Skin of body (tissue), 3 donors: ENCODE results near the gene RPGR. TPM values are rescaled to one million over a fixed set of nuclear protein-coding genes. Genes with fewer than 3 reads are reported as not detected.

Source experiments
- DNase-seq: peaks from one replicate; lab custom pipeline; 2025; lab: John Stamatoyannopoulos, UW
- small RNA-seq: library from RNA; depleted of rRNA; stranded (forward); fragments of <200 nt; gene quantifications from one replicate; pipeline ENCODE3, GENCODE V24; 2014; ENCODE audit warnings: low replicate concordance
- total RNA-seq: library from RNA; depleted of rRNA; stranded (reverse); fragments of >200 nt; gene quantifications from one replicate; pipeline ENCODE4 v1.2.3, GENCODE V29; 2014

The RPGR gene
- total RNA-seq, 1 donor from 2014 or later, result 12.7 TPM

DNA sequence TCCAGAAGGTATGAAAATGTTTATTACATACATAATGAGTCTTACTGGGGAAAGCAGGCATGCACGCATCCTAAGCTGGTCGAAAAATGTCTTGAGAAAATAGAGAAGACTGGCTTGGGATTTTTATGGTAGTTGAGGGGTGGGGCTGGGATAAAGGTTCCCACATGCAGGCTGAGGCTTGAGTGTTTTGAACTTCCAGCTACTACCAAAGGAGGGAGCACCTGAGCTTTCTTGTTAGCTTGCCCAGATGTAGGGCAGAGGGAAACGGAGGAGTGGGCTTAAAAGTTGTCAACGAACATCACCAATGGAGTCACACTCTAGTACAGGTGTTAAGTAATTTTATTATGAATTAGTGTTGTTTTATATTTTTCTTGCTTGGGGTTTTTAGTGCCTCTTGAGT, 67.1 kb downstream of the RPGR start:
- no peak for DNase-seq

DNA sequence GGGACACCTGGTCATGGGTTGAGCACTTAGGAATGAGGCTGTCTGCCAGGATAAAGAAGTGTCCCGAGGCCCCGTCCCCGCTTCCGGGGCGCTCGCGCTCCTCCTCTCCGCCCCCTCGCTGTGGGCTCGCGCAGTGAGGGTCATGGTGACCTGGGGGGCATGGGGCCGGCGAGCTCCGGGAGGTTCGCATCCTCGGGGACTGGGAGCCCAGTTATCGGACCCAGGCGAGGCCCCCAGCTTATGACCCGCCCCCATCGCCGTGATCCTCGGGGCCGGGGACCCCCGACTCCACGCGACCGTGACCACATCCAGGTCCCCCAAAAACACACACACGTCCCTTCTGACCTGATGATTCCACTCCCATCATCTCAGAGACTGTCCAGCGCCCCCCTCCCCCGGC, 71.3 kb downstream of the RPGR start:
- DNase-seq, result no peak

DNA sequence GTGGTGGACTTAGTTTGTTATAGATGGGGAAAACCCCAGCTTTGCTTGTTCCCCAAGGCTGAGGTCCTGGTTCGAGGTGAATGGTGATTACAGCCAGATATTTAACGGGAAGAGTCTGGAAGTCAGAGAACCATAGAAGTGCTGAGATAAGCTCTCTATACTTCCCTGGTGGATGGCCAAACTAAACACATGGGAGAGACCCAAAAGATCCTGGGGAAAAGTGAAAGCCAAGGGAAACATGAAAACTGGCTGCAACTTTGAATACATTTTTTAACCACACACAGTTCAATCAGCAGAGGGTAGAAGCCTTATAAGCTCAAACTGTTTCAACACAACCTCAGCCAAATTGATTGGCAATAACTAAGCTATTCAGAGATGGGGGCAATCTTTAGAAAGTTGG, 77.3 kb downstream of the RPGR start:
- no peak for DNase-seq

GRCh38 chrX:38247051-38247450, 80.3 kb downstream of the RPGR start:
- no peak for DNase-seq

- no peak for DNase-seq
Measured at GRCh38 chrX:38240541-38240940, 86.8 kb downstream of the RPGR start.

GRCh38 chrX:38236901-38237615, 90.3 kb downstream of the RPGR start:
- no peak for DNase-seq

DNA sequence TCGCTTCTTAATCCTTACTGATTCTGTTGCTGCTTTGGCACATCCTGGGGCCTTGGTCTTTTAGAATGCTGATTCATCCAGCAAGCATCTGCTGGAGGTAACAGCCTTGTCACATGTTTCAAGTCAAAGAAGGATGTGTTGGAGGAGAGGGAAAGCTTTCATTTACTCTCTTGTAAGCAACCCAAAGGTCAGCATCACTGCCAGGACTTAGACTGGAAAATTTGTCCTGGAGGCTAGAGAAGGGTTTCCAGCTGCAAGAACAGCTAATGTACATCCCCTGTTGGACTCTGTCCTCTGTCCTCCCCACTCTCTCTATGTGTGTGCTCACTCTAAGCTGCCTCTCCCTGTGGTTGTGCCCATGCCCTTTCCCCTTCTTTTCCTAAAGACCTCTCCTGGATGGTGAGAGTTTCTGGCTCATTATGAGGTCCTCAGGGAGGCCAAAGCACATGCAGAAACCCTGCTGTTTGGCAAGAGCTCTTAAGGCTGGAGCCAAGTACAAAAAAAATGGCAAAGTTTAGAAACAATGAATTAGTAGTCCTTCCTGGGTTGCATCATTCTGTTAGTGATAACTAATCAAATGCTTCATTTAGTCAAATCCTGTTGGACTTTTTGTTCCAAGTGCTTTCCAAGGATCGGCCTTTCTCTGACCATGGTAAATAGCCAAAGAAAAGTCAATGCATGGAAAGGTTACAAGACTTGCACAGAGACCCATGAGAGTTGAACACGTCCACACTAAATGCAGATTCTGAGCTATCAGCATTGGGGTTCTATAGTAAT, 93.2 kb downstream of the RPGR start:
- peak; percentile 92 for DNase-seq

DNA sequence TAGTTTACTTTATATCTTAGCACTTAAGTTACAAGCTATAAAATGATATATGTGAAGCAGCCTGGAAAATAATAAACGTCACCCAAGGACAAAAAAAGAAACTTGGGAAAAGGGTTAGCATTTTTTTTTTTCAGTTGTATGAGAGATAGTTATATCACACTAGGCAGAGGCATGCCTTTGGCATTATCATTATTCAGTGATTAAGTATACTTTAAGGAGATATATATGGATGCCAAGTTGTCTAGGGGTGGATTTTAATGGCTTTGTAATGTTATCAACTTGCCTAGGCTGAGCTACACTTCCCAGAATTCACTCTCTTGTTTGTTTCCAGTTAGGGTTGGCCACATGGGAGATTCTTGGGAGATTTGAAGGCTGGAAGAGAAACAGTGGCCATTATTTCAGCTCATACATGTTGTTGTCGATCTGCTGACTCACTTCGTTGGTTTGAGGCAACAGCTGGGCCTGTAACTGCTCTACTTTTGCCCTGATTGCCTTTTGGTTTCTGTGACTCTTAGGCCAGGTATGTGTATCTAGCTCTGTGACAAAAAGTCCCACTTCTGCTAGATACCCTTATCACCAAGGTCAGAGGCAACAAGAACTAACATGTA, 95.1 kb downstream of the RPGR start:
- peak; percentile 1 for DNase-seq

DNA sequence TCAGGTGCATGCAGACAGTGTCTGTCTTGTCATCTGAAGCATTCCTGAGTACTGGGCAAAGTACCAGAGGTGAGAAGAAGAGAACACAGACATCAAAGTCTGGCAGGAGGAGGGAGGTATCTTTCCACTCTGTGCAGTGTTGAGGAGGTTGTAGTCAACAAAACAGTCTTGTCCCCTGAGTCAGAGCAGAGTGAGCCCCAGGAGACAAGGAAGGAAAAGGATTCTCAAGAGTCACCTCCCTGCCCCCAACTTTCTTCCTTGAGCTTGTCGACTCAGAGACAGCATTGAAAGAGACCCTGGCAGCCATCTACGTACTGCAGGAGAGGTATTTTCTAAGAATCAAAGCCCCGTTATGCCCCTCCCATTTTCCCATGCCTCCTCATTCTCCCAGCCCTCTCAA, 102.2 kb downstream of the RPGR start:
- DNase-seq, result no peak

- DNase-seq, result no peak
Measured at GRCh38 chrX:38224160-38224559, 103.1 kb downstream of the RPGR start.

DNA sequence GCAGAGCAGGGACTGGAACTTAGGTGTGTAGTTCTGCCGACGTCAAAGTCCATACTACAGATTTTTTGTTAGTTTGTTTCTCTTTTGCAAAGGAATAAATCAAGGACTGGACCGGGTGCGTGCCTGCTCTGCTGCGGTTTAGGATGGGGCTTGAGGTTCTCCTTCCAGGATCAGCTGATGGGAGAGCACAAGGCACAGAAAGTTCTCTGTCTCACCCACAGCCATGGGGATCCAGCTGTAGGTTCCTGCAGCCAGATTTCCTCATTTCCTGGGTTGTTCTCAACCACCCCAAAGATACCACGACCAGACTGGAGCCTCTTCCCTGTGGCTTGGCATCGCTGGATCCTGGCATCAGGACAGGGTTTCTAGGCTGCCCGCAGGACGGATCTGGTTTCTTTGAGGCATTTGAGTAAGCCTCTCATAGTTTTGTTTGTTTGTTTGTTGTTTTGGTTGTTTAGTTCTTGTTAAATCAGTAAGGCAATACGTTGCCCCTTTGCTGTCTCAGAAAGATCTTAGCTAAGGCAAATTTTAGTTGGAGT, 105.8 kb downstream of the RPGR start:
- no peak for DNase-seq

GRCh38 chrX:38220415-38221390, 106.6 kb downstream of the RPGR start, which contains the start of gene SRPX:
TSS of gene SRPX (minus strand) at chrX:38220871. CDS start at chrX:38220792, 79 bp downstream.
- DNase-seq, result peak; percentile 14

GRCh38 chrX:38220024-38220414, 107.3 kb downstream of the RPGR start:
- DNase-seq, result peak; percentile 4

Small RNA genes within 50 kb of the gene (small RNA-seq; reads per million reads assigned to genes)
- not detected for gene RF00322

Other genes with a start within 250 kb of the RPGR start
- gene SRPX, start 106.6 kb downstream of the RPGR start, total RNA-seq, result 42.0 TPM
- not detected for gene OTC, start 25.1 kb upstream of the RPGR start, total RNA-seq
- gene TSPAN7, start 234.0 kb upstream of the RPGR start, total RNA-seq, result 9.8 TPM